Neural progenitor cell (in vitro differentiated cells): ENCODE measurements around the gene TGFB1. TPM values are rescaled to one million over a fixed set of nuclear protein-coding genes. Genes with fewer than 3 reads are reported as not detected.
A peak's percentile ranks its signal among the peaks of the same experiment; 100 is the strongest.
"Not testable (repeated sequence)": the region's sequence is repeated elsewhere in the genome, so short reads cannot be mapped to it uniquely, and the experiment has no call there.

ENCODE experiments used
- DNase-seq: peaks from one replicate; pipeline ENCODE4 v3.0.0-alpha.2; 2016; ENCODE audit warnings: low spot score
- H2AFZ ChIP-seq: fragments of 200-600 bp; sonication (generic); replicated peaks from 2 replicates; pipeline ENCODE4 v1.6.1; 2016; ENCODE audit warnings: antibody characterized with exemption
- H3F3A ChIP-seq: fragments of 200-600 bp; sonication (generic); 2 replicates; pipeline ENCODE4 v1.6.1; 2016; ENCODE audit warnings: antibody characterized with exemption, low read depth
- H3K27ac ChIP-seq: fragments of 200-600 bp; sonication (generic); 2 replicates; pipeline ENCODE4 v1.5.1; 2016; ENCODE audit warnings: mild to moderate bottlenecking
- H3K27me3 ChIP-seq: fragments of 200-600 bp; sonication (generic); 2 replicates; pipeline ENCODE4 v1.6.1; 2016; ENCODE audit warnings: mild to moderate bottlenecking, moderate library complexity
- H3K36me3 ChIP-seq: fragments of 200-600 bp; sonication (generic); 2 replicates; pipeline ENCODE4 v1.5.1; 2016
- H3K4me1 ChIP-seq: fragments of 200-600 bp; sonication (generic); 2 replicates; pipeline ENCODE4 v1.6.1; 2016; ENCODE audit warnings: mixed run types
- H3K4me2 ChIP-seq: fragments of 200-600 bp; sonication (generic); 2 replicates; pipeline ENCODE4 v1.6.1; 2016
- H3K4me3 ChIP-seq: fragments of 200-600 bp; sonication (generic); 2 replicates; pipeline ENCODE4 v1.5.1; 2016
- H3K79me2 ChIP-seq: fragments of 200-600 bp; sonication (generic); 2 replicates; pipeline ENCODE4 v1.6.1; 2016; ENCODE audit warnings: low read depth
- H3K9ac ChIP-seq: fragments of 200-600 bp; sonication (generic); 2 replicates; pipeline ENCODE4 v1.6.1; 2016
- H3K9me3 ChIP-seq: fragments of 200-600 bp; sonication (generic); 2 replicates; pipeline ENCODE4 v1.5.1; 2016; ENCODE audit warnings: low read depth
- H4K20me1 ChIP-seq: fragments of 200-600 bp; sonication (generic); 2 replicates; pipeline ENCODE4 v1.6.1; 2016; ENCODE audit warnings: low read depth
- H3K27ac Mint-ChIP-seq: 3 replicates; pipeline ENCODE4 v1.8.0; 2021; ENCODE audit warnings: mixed read lengths
- H3K27me3 Mint-ChIP-seq: 2 replicates; pipeline ENCODE4 v1.8.0; 2022; ENCODE audit warnings: low read depth, mild to moderate bottlenecking, inconsistent platforms, moderate library complexity, mixed read lengths; ENCODE audit not compliant: insufficient read depth
- H3K36me3 Mint-ChIP-seq: 3 replicates; pipeline ENCODE4 v1.8.0; 2021; ENCODE audit warnings: mixed read lengths
- H3K4me1 Mint-ChIP-seq: 3 replicates; pipeline ENCODE4 v1.8.0; 2021; ENCODE audit warnings: mixed read lengths
- H3K4me3 Mint-ChIP-seq: 3 replicates; pipeline ENCODE4 v1.8.0; 2021; ENCODE audit warnings: mild to moderate bottlenecking, moderate library complexity, mixed read lengths
- H3K9me3 Mint-ChIP-seq: 3 replicates; pipeline ENCODE4 v1.8.0; 2020; ENCODE audit warnings: mixed read lengths
- CTCF ChIP-seq: fragments of 200-600 bp; sonication (generic); IDR thresholded peaks from 2 replicates; pipeline ENCODE4 v1.5.1; 2017; ENCODE audit warnings: antibody characterized with exemption, mild to moderate bottlenecking
- EZH2 ChIP-seq: fragments of 200-600 bp; sonication (generic); IDR thresholded peaks from 2 replicates; pipeline ENCODE4 v1.6.1; 2017; ENCODE audit warnings: antibody characterized with exemption, mild to moderate bottlenecking, moderate library complexity
- EZH2phosphoT487 ChIP-seq: fragments of 200-600 bp; sonication (generic); IDR thresholded peaks from 2 replicates; pipeline ENCODE4 v1.6.1; 2017; ENCODE audit warnings: antibody characterized with exemption
- total RNA-seq: library from RNA; depleted of rRNA; stranded (reverse); fragments of >200 nt; gene quantifications from 2 replicates; pipeline ENCODE4 v1.2.3, GENCODE V29; 2015; ENCODE audit warnings: low replicate concordance

Gene TGFB1
- total RNA-seq, 1 donor from 2014 or later, result 0.65 TPM

GRCh38 chr19:41384351-41384750 is 30.6 kb upstream of the TGFB1 start:
- Mint-ChIP-seq H3K4me1 (no peaks in the 10 kb centered on the region), H3K36me3 (peaks cover 6% of the 10 kb centered on the region), H3K27me3 (peaks cover 3% of the 10 kb centered on the region), H3K27ac (no peak overlapping the region), H3K9me3 (no peaks in the 10 kb centered on the region), H3K4me3 (no peak overlapping the region)
- no peaks in the 10 kb centered on the region for H3K79me2 ChIP-seq
- H3K9me3 ChIP-seq, result no peaks in the 10 kb centered on the region
- no peak overlapping the region for H3K4me3 ChIP-seq
- H3K27ac ChIP-seq, result no peak overlapping the region
- no peaks in the 10 kb centered on the region for H3K27me3 ChIP-seq
- H3K4me2 ChIP-seq, result no peak overlapping the region
- no peak overlapping the region for H3K9ac ChIP-seq
- no peak overlapping the region for H2AFZ ChIP-seq
- TF ChIP-seq CTCF (no peak), EZH2phosphoT487 (no peak), EZH2 (no peak)
- no peaks in the 10 kb centered on the region for H3F3A ChIP-seq
- H3K4me1 ChIP-seq, result no peaks in the 10 kb centered on the region
- no peaks in the 10 kb centered on the region for H3K36me3 ChIP-seq
- no peaks in the 10 kb centered on the region for H4K20me1 ChIP-seq
- DNase-seq, result no peak

GRCh38 chr19:41381536-41381935 is 27.8 kb upstream of the TGFB1 start:
- H3K27me3 Mint-ChIP-seq, H3K9me3 Mint-ChIP-seq, DNase-seq, H3K4me3 ChIP-seq, H4K20me1 ChIP-seq, H3K27ac ChIP-seq, H3K36me3 Mint-ChIP-seq, H3K4me1 ChIP-seq, H3K4me3 Mint-ChIP-seq, H3K4me1 Mint-ChIP-seq, H2AFZ ChIP-seq, H3K79me2 ChIP-seq, H3F3A ChIP-seq, H3K9ac ChIP-seq, H3K27ac Mint-ChIP-seq, H3K27me3 ChIP-seq, H3K36me3 ChIP-seq, H3K4me2 ChIP-seq, H3K9me3 ChIP-seq: not testable (repeated sequence)

GRCh38 chr19:41377977-41378709 is 24.4 kb upstream of the TGFB1 start:
- Histone ChIP-seq H3K4me1 (no peaks in the 10 kb centered on the region), H3K9ac (no peak overlapping the region), H3K9me3 (no peaks in the 10 kb centered on the region), H3K79me2 (no peaks in the 10 kb centered on the region), H4K20me1 (no peaks in the 10 kb centered on the region), H3K4me2 (no peak overlapping the region), H3K4me3 (no peak overlapping the region), H2AFZ (no peak overlapping the region), H3K27me3 (no peaks in the 10 kb centered on the region), H3F3A (no peaks in the 10 kb centered on the region), H3K27ac (no peak overlapping the region), H3K36me3 (no peaks in the 10 kb centered on the region)
- Mint-ChIP-seq H3K36me3 (peaks cover 6% of the 10 kb centered on the region), H3K27me3 (peaks cover 5% of the 10 kb centered on the region), H3K9me3 (no peaks in the 10 kb centered on the region), H3K4me1 (peaks cover 13% of the 10 kb centered on the region), H3K4me3 (no peak overlapping the region), H3K27ac (no peak overlapping the region)
- TF ChIP-seq CTCF (peak; percentile 47), EZH2phosphoT487 (no peak)
- peak; percentile 65 for DNase-seq

GRCh38 chr19:41376998-41377365 is 23.3 kb upstream of the TGFB1 start:
- no peak for TF ChIP-seq EZH2phosphoT487
- TF ChIP-seq CTCF, result no peak
- TF ChIP-seq EZH2, result no peak
- no peaks in the 10 kb centered on the region for H3K27me3 ChIP-seq
- no peaks in the 10 kb centered on the region for H3K9me3 ChIP-seq
- no peaks in the 10 kb centered on the region for H3K79me2 ChIP-seq
- Mint-ChIP-seq H3K27me3 (peaks cover 5% of the 10 kb centered on the region), H3K27ac (peak overlapping the region; percentile 4), H3K4me1 (peaks cover 13% of the 10 kb centered on the region), H3K9me3 (no peaks in the 10 kb centered on the region), H3K36me3 (peaks cover 2% of the 10 kb centered on the region), H3K4me3 (peak overlapping the region; percentile 77)
- H3K4me2 ChIP-seq, result peak overlapping the region; percentile 83
- no peaks in the 10 kb centered on the region for H4K20me1 ChIP-seq
- H2AFZ ChIP-seq, result no peak overlapping the region
- H3K9ac ChIP-seq, result no peak overlapping the region
- DNase-seq, result no peak
- no peak overlapping the region for H3K27ac ChIP-seq
- H3K4me3 ChIP-seq, result peak overlapping the region; percentile 53
- H3K36me3 ChIP-seq, result no peaks in the 10 kb centered on the region
- H3K4me1 ChIP-seq, result no peaks in the 10 kb centered on the region
- H3F3A ChIP-seq, result no peaks in the 10 kb centered on the region
